ENCODE measurements around the gene STIM1.
"Not testable (repeated sequence)": the region's sequence is repeated elsewhere in the genome, so short reads cannot be mapped to it uniquely, and the experiment has no call there.

The STIM1 gene

DNA sequence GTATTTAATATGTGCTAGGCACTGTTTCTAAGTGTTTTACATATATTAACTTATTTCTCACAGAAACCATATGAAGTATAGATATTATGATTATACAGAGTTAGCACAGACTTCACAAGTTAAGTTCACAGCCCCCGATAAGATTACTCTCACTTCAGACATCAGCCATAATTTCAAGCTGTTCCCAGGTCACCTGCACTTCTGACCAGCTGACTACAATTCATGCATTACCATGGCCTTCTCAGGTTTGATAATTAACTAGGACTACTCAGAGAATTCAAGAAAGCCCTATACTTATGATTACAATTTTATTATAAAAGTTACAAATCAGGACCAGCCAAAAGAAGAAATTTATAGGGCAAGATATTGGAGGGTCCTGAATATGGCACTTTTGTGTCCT lies 170.9 kb downstream of the STIM1 start:
- no peak for DNase-seq (ENCODE audit: low spot score)

DNA sequence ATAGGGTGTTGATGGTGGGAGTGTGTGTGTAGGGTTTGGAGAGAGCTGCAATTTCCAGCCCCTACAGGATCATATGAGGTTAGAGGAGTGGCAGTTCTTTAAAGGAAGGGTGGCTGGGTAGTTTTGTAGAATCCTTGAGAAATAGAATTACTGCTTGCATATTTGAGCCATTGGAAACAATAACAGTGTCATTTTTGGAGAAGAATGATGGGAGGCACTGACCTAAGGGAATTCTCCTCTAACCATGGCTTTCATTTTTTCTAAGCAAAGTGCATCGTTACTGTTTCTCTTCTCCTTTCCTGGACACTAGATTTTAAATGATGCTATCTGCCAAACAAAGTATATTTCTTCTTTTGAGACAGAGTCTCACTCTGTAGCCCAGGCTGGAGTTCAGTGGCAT lies 172.3 kb downstream of the STIM1 start:
- DNase-seq (ENCODE audit: low spot score), result no peak

DNA sequence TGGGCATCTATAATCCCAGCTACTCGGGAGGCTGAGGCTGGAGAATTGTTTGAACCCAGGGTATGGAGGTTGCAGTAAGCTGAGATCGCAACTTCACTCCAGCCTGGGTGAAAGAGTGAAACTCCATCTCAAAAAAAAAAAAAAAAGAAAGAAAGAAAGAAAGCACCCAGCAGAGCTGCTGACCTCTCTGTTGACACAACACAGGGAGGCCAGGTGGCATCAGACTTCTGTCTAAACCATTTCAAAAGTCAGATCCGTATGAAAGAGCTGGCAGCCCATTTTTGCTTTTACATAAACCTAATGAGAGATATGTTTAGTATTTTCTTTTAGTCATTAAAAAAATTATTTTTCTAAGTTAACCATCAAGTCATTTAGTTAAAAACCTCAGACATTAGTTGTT lies 174.7 kb downstream of the STIM1 start:
- no peak for DNase-seq (ENCODE audit: low spot score)

DNA sequence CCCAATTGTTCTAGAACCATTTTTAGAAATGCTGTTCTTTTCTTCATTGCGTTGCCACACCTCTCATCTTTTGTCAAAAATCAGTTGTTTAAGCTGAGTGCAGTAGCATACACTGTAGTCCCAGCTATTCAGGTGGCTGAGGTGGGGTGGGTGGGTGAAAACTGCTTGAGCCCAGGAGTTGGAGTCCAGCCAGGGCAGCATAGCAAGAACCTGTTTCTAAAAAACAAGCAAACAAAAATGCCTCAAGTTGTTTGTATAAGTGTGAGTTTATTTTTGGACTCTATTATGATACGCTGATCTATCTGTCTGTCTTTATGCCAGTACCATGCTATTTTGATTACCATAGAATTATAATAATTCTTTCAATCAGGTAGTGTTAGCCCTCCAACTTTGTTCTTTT lies 176.6 kb downstream of the STIM1 start:
- DNase-seq (ENCODE audit: low spot score), result no peak

DNA sequence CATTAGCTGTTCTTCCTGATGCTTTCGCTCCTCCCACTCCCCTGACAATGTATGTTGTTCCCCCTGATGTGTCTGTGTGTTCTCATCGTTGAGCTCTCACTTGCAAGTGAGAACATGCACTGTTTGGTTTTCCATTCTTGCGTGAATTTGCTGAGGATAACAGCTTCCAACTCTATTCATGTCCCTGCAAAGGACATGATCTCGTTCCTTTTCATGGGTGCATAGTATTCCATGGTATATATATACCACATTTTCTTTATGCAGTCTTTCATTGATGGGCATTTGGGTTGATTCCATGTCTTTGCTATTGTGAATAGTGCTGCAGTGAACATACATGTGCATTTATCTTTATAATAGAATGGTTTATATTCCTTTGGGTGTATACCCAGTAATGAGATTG lies 180.5 kb downstream of the STIM1 start:
- DNase-seq (ENCODE audit: low spot score), result no peak

DNA sequence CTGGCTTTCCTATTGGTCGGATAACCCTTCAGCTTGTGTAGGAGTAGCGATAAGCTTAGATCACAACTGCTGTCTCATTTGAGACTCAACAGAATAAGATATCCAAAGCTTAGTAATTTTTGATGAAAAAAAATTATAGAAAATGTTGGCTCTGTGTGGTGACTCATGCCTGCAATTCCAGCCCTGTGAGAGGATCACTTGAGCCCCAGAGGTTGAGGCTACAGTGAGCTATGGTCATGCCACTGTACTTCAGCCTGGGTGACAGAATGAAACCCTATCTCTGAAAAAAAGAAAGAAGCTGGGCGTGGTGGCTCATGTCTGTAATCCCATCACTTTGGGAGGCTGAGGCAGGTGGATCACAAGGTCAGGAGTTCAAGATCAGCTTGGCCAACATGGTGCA lies 183.5 kb downstream of the STIM1 start:
- DNase-seq (ENCODE audit: low spot score), result no peak

DNA sequence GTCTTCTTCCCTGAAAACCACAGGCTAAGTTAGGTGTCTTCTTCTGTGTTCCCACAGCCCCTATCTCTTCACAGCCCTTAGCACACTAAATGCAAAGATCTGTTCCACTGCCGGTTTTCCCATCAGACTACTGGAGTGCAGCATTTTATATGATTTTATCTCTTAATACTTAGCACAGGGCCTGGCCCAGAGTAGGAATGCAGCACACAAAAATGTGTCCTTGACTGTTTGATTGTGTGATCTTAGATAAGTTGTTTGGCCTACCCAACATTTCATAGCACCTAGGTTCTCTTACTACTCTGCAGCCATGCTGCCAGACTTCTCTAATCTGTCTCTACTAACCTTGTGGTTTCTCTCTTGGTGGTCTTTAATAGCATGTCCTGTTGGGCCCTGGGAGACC lies 185.0 kb downstream of the STIM1 start:
- no peak for DNase-seq (ENCODE audit: low spot score)

DNA sequence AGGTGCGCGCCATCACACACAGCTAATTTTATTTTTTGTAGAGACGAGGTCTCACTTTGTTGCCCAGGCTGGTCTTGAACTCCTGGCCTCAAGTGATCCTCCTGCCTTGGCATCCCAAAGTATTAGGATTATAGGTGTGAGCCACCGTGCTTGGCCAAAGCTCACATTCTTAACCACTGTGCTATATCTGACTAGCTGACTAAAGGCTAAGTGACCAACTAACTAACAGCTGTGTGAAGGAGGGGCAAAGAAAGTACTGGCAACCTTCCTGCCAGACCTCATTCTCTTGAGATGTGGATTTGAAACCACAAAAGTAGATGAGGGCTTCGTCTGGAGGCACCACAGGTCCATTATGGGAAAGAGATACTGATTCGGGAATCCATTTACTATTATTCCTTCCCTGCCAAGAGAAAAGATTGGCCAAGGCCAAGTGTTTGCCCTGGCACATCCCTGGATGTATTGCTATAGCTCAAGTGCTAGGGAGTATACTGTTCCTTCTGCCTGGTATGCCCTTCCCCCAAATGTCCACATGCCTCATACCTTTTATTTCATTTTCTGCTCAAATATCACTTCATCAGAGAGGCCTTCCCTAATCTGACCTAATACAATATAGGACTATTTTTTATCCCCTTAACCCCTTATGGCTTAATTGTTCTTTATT lies 186.4 kb downstream of the STIM1 start:
- no peak for DNase-seq (ENCODE audit: low spot score)

DNA sequence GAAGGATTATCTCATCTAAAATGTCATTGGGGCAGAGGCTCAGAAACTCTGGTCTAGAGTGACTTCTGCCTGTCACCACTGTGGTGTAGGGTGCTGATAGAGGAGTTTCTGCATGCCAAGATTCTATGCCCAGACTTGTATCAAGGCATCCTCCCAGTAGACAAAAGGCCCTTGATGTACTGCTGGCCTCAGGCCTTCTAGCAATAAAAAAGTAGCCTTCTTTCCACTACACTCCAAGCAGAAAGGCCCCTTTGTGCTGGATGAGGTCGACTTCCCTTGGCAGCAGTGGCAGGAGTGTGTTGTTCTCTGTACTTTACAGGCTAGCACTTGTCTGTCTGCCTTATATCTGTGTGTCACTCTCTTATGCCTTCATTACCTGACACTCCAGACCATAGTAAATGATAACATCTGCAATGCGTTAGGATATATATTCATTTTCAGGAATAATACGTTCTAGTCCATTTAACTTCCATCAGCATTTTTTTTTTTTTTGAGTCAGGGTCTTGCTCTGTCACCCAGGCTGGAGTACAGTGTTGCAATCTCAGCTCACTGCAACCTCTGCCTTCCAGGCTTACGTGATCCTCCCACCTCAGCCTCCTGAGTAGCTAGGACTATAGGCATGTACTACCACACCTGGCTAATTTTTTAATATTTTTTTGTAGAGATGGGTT lies 189.6 kb downstream of the STIM1 start:
- no peak for DNase-seq (ENCODE audit: low spot score)

DNA sequence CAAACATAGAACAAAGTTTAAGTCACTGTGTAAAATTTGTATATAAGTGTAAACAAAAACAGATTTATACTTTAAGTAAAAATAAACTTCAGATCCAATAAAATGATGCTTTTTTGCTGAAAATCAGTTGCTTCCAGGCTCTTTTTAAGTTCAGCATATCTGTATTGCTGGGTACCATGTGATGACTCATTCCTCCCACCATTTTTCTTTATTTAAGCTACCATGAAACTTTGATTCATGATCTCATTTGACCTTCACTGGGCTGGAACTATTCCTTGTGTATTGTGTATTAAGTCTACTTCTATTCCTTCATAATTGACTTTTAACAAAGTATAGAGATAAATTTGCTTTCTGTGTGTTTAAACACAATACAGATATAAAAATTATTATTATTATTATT lies 192.9 kb downstream of the STIM1 start:
- no peak for DNase-seq (ENCODE audit: low spot score)

DNA sequence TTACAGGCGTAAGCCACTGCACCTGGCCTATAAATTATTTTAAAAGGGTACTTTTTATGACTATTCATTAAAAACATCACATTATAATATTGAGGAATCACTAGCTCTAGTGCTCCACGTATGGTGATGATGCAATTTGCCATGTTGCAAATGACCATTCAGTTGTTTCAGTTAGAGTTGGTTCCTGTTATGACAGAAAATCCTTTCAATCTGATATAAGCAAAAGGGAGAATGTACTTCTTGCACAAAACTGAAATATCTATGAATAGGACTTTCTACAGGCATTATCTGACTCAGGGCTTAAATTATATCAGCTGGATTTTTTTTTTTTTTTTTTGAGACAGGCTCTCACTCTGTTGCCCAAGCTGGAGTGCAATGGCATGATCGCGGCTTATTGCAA lies 193.5 kb downstream of the STIM1 start:
- no peak for DNase-seq (ENCODE audit: low spot score)

DNA sequence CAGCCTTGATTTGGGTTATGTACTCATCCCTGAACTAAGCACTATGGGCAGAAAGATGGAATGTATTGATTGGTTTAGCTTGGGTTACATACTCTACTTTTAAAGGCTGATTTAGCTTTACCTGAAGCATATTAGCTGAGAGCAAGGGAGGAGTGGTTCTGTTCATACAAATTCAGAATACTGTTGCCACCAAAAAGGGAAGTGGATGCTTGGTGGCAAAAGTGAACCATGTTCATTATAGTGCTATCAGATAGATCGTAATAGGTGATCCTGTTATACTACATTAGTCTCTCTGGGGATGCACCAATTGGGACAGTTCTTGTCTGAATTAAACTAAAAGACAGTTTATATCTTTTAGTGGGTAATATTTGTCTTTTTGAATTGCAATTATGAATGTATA lies 194.7 kb downstream of the STIM1 start:
- DNase-seq (ENCODE audit: low spot score), result no peak

DNA sequence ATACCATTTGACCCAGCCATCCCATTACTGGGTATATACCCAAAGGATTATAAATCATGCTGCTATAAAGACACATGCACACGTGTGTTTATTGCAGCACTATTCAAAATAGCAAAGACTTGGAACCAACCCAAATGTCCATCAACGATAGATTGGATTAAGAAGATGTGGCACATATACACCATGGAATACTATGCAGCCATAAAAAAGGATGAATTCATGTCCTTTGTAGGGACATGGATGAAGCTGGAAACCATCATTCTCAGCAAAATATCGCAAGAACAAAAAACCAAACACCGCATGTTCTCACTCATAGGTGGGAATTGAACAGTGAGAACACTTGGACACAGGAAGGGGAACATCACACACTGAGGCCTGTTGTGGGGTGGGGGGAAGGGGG lies 197.7 kb downstream of the STIM1 start:
- not testable (repeated sequence) for DNase-seq (ENCODE audit: low spot score)

DNA sequence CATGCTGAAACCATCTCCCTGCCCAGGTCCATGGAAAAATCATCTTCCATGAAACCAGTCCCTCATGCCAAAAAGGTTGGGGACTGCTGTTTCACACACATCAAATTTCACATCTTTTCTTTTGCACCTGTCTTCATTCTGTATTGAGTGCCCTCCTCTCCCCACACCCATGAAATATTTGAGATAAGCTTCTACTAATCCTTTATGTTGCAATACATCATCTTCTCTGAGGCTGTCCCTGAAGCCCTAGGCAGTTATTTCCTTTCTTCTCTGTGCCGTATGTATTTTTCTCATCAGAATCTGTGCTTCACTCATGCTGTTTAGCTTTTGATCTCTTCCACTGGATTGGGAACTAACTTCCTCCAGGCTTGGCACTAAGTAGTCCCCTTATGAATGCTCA lies 199.2 kb downstream of the STIM1 start:
- DNase-seq (ENCODE audit: low spot score), result no peak

DNA sequence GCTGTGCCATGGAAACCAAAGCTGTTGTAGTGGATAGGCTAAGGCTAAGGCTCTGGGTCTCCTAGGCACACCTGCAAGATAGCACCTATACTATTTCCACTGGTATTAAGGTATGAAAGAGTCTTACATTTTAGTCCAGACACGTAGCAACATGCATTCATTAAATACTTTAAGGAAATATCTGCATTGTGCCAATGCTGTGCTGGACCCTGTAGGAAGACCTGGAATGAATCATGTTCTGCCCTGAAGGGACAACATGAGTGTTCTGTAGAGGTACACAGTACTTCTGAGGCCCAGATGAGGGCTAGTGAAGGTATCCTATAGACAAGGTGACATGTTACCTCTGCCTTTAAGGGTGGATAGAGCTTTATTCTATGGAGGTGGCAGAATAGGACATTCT lies 204.0 kb downstream of the STIM1 start:
- DNase-seq (ENCODE audit: low spot score), result no peak

DNA sequence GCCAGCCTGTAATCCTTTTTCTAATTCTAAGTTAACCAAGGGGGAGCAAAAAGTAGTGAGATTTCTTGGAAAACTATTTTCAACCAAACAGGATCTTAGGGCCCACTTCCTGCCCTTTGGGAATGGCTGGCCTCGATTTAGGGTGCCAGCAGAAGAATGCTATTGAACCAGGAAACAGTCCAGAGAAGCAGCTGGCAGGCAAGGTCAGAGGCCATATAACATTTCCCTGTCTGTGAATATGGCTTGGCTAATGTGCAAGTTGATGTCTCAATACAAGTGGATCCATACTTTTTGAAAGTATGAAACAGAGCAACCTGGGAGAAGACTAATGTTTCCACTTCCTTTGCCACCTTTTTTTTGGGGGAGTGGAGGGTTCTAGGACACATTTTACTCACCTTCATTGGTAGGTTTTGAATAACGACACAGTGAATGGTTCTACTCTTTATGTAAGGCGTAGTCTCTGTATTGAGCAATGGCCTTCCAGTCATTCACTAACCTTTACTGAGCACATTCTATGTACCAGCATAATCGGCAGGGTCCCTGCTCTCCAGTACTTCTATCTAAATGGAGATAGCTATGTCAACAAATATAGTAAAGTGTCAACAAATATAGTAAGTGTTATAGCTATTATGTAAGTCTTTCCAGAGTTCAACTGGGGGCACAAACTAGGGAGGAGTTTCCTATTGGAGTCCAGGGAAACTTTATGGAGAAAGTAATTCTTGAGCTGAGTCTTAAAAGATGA lies 204.9 kb downstream of the STIM1 start:
- DNase-seq (ENCODE audit: low spot score), result peak; percentile 37

DNA sequence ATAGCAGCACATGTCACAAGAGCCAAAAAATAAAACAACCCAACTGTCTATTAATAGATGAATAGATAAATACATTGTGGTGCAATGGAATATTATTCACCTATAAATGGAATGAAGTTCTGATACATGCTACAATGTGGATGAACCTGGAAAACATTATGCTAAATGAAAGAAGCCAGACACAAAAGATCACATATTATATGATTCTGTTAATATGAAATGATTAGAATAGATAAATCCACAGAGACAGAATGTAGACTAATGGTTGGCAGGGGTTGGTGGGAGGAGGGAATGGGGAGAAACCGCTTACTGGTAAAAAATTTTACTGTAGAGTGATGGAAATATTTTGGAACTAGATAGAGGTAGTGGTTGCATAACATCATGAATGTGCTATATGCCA lies 206.2 kb downstream of the STIM1 start:
- DNase-seq (ENCODE audit: low spot score), result no peak

DNA sequence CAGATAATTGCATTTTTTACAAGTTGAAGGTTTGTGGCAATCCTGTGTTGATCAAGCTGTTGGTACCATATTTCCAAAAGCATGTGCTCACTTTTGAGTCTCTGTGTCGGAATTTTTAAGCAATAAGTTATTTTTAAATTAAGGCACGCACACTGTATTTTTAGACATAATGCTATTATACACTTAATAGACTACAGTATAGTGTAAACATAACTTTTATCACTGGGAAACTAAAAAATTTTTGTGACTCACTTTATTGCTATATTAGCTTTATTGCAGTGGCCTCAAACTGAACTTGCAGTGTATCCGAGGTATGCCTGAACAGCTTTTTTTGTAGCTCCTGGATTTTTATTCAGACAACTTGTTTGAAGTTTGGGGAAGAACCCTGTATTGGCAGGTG lies 207.9 kb downstream of the STIM1 start:
- DNase-seq (ENCODE audit: low spot score), result no peak

DNA sequence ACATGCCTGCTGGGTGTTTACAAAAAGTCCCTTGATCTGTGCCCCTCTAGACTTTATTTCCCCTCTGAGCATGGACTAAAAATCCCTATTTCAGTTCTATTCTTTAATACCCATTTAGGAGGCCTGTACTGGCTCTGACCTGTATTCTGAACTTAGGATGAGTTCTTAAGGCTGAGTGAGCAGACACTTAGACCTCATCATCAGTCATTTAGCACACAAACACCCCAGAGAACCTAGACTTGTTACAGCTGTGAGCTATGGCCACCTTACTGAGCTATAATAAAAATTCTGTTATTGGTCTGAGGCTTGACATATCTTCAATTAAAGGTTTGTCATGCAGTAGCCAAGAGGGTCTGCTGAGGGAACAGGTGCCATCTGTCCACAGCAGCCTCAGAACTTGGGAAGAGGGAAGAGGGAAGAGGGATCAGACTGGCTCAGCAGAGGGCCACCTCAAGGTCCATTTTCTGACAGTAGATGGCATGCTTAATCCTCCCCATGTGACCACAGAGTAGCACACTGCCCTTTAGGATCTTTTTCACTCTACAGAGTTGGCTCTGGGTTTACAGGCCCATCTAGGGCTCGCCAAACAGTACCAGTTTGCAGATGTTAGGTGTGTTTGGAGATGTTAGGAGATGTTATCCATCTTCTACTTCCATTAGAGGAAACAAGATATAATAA lies 209.0 kb downstream of the STIM1 start:
- no peak for DNase-seq (ENCODE audit: low spot score)

DNA sequence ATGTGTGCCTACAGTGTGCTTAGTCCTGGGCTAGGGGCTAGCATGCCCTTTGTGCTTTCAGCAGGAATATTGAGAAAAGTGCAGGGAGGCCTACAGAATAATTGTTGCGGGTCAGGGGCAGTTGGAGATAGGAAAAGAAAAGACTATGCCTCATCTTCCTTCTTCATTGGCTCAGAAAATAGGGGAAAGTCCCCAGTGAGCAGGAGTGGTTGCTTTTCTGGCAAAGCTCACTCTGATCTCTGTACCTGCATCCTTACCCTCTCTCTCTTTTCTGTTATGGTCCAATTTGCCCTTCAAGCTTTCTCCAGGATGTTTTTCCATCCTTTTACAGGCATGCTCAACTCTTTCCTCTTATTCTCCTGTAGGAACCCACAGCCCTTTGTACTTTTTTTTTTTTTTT lies 209.6 kb downstream of the STIM1 start:
- DNase-seq (ENCODE audit: low spot score), result no peak

DNA sequence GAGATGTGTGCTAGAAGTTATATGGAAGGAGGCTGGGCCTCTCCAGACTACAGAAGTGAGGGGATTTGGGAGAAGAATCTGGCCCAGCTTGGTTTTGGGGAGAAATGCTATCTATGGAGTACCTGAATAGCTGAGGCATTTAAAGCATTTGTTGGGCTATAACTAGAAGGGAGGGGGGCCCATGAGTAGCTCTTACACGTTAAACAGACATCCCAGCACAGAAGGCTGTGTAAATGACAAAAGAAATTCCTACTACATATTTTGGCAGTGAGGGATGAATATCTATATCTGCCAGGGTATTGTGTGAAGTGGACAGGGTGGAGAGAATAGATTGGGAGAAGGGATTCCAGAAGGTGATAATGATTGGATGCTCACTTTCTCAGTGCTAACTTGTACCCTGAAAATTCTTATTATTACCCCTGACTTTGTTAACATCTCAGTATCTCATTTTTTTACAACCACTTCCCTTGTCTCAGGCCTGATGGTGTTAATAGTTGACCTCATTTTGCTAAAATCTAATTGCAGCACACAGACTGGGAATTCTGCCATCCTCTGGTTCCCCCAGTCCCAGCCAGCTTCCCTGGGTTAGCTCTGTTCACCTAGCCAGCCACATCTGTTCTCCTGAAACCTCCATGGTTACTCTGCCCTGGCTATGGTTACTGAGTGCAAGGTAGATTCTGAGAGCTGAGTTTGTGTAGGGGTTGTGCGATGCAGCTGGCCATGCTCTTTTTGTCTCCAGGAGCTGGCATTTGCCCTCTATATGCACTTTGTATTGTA lies 210.3 kb downstream of the STIM1 start:
- no peak for DNase-seq (ENCODE audit: low spot score)

DNA sequence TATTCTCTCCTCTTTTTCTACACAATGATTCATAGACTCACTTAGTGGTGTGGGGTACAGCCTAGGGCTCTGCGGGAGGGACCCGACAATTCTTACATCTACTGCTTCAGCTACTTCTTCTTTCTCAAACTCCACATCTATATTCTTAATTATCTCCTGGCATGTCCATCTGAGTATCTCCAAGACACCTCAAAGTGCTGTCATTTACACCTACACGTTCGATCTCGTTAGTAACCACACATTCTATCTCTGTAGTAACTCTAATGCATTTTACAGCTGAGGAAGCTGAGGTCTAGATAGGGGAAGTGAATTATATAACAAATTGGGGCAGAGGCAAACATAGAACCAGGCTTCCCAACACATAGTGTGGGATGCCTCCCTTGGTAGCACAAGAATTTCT lies 211.4 kb downstream of the STIM1 start:
- no peak for DNase-seq (ENCODE audit: low spot score)
